Astrocyte (in vitro differentiated cells and primary cell): ENCODE data around the gene MPDU1. TPM values are rescaled to one million over a fixed set of nuclear protein-coding genes. Genes with fewer than 3 reads are reported as not detected.

Source experiments
- DNase-seq: peaks from one replicate; pipeline ENCODE4 v3.0.0-alpha.2; 2010; ENCODE audit warnings: low read depth
- FAIRE-seq: peaks from 2 replicates; lab custom pipeline; 2011; peaks lifted over from hg19 to GRCh38; lab: Jason Lieb, UNC
- H2AFZ ChIP-seq: 2 replicates; pipeline ENCODE4 v1.6.0; 2012; ENCODE audit warnings: low read depth, low read length, inconsistent platforms
- H3K27ac ChIP-seq: 2 replicates; pipeline ENCODE4 v1.5.1; 2011; ENCODE audit warnings: low read depth, low read length, inconsistent platforms
- H3K27me3 ChIP-seq: 2 replicates; pipeline ENCODE4 v1.6.0; 2011; ENCODE audit warnings: low read length, inconsistent platforms; ENCODE audit not compliant: insufficient read depth
- H3K36me3 ChIP-seq: 2 replicates; pipeline ENCODE4 v1.5.1; 2011; ENCODE audit warnings: low read length, inconsistent platforms; ENCODE audit not compliant: insufficient read depth
- H3K4me1 ChIP-seq: 2 replicates; pipeline ENCODE4 v1.5.1; 2011; ENCODE audit warnings: low read length, inconsistent platforms; ENCODE audit not compliant: insufficient read depth
- H3K4me2 ChIP-seq: 2 replicates; pipeline ENCODE4 v1.6.0; 2012; ENCODE audit warnings: low read length, inconsistent platforms
- H3K4me3 ChIP-seq: 2 replicates; pipeline ENCODE4 v1.5.1; 2011; ENCODE audit warnings: low read depth, mild to moderate bottlenecking, low read length, inconsistent platforms; ENCODE audit not compliant: insufficient read depth
- H3K79me2 ChIP-seq: 2 replicates; pipeline ENCODE4 v1.6.0; 2012; ENCODE audit warnings: mild to moderate bottlenecking, low read length, inconsistent platforms; ENCODE audit not compliant: insufficient read depth
- H3K9ac ChIP-seq: 2 replicates; pipeline ENCODE4 v1.6.0; 2012; ENCODE audit warnings: mild to moderate bottlenecking, low read length, inconsistent platforms
- H3K9me3 ChIP-seq: 2 replicates; pipeline ENCODE4 v1.5.1; 2012; ENCODE audit warnings: low read depth, mild to moderate bottlenecking, low read length, inconsistent platforms; ENCODE audit not compliant: insufficient read depth
- H4K20me1 ChIP-seq: 2 replicates; pipeline ENCODE4 v1.6.0; 2012; ENCODE audit warnings: low read length, inconsistent platforms; ENCODE audit not compliant: insufficient read depth
- H3K27ac Mint-ChIP-seq: one replicate; pipeline ENCODE4 v1.8.0; 2021; ENCODE audit warnings: mild to moderate bottlenecking, mixed read lengths; ENCODE audit not compliant: unreplicated experiment
- H3K27me3 Mint-ChIP-seq: one replicate; pipeline ENCODE4 v1.8.0; 2021; ENCODE audit warnings: low read depth, mixed read lengths; ENCODE audit not compliant: unreplicated experiment
- H3K36me3 Mint-ChIP-seq: one replicate; pipeline ENCODE4 v1.8.0; 2021; ENCODE audit warnings: low read depth, mixed read lengths; ENCODE audit not compliant: unreplicated experiment
- H3K4me1 Mint-ChIP-seq: one replicate; pipeline ENCODE4 v1.8.0; 2021; ENCODE audit warnings: low read depth, mixed read lengths; ENCODE audit not compliant: unreplicated experiment
- H3K4me3 Mint-ChIP-seq: one replicate; pipeline ENCODE4 v1.8.0; 2021; ENCODE audit warnings: mild to moderate bottlenecking, moderate library complexity, mixed read lengths; ENCODE audit not compliant: unreplicated experiment
- H3K9me3 Mint-ChIP-seq: one replicate; pipeline ENCODE4 v1.8.0; 2021; ENCODE audit warnings: mild to moderate bottlenecking, mixed read lengths; ENCODE audit not compliant: unreplicated experiment
- CTCF ChIP-seq: IDR thresholded peaks from 2 replicates; pipeline ENCODE4 v1.5.1; 2011; ENCODE audit warnings: low read depth, mild to moderate bottlenecking, inconsistent platforms, low read length, moderate library complexity; ENCODE audit not compliant: insufficient read depth
- EZH2 ChIP-seq: IDR thresholded peaks from 2 replicates; pipeline ENCODE4 v1.6.1; 2012; ENCODE audit warnings: mild to moderate bottlenecking, low read length, inconsistent platforms; ENCODE audit not compliant: insufficient read depth
- total RNA-seq: library from RNA; stranded (reverse); gene quantifications from 2 replicates; pipeline ENCODE4 v1.2.1, GENCODE V29; 2021

MPDU1 gene
- total RNA-seq, 1 donor from 2014 or later = 51.2 TPM

DNA sequence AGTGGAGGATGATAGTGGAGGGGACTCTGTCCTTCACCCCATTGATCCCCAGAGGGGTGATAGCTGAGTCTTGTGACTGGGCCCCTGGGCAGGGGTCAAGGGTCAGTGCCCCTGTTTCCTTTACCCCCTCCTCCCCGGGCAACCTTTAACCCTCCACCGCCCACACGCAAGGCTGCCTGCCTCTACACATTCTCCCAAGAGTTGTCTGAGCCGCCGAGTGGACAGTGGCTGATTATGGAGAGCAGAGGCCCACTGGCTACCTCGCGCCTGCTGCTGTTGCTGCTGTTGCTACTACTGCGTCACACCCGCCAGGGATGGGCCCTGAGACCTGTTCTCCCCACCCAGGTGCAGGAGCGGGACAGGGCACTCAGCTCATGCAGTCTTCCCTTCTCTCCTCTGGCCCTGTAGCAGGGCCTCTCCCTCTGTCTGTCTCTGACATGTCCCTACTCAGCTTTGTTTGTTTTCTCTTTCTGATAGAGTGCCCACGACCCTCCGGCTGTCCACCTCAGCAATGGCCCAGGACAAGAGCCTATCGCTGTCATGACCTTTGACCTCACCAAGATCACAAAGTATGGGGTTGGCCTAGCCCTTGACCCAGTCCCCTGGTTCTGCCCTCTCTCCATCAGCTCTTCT, 46.4 kb downstream of the MPDU1 start, which contains the start of gene SHBG:
Gene SHBG, plus strand, starts transcription at position 197 of the 633 bp plus-strand sequence. Its CDS starts 38 bp downstream, at position 235.
- Mint-ChIP-seq H3K4me1 (no peaks in the 10 kb centered on the region), H3K36me3 (peaks cover 4% of the 10 kb centered on the region), H3K27ac (no peak within 1 kb of the TSS), H3K9me3 (no peaks in the 10 kb centered on the region), H3K27me3 (peaks cover 7% of the 10 kb centered on the region), H3K4me3 (no peak within 1 kb of the TSS)
- Histone ChIP-seq H3K27ac (no peak within 1 kb of the TSS), H3K36me3 (no peaks in the 10 kb centered on the region), H2AFZ (no peak within 1 kb of the TSS), H3K4me2 (no peak within 1 kb of the TSS), H3K4me3 (no peak within 1 kb of the TSS), H3K4me1 (peaks cover 6% of the 10 kb centered on the region), H3K27me3 (no peaks in the 10 kb centered on the region), H4K20me1 (peaks cover 6% of the 10 kb centered on the region), H3K9ac (no peak within 1 kb of the TSS), H3K9me3 (no peaks in the 10 kb centered on the region), H3K79me2 (peaks cover 10% of the 10 kb centered on the region)
- FAIRE-seq (no peak), DNase-seq (no peak)
- TF ChIP-seq EZH2 (no peak), CTCF (no peak)

- peaks cover 5% of the 10 kb centered on the region for H3K79me2 ChIP-seq
- no peak overlapping the region for H3K4me3 Mint-ChIP-seq
- H3K9me3 ChIP-seq = no peaks in the 10 kb centered on the region
- no peak overlapping the region for H3K27ac Mint-ChIP-seq
- DNase-seq = no peak
- no peak for TF ChIP-seq CTCF
- no peak for TF ChIP-seq EZH2
- no peaks in the 10 kb centered on the region for H3K4me1 Mint-ChIP-seq
- H2AFZ ChIP-seq = no peak overlapping the region
- peaks cover under 1% of the 10 kb centered on the region for H4K20me1 ChIP-seq
- FAIRE-seq = no peak
- peaks cover 7% of the 10 kb centered on the region for H3K27me3 Mint-ChIP-seq
- no peaks in the 10 kb centered on the region for H3K36me3 Mint-ChIP-seq
- H3K27me3 ChIP-seq = no peaks in the 10 kb centered on the region
- H3K4me1 ChIP-seq = peaks cover 5% of the 10 kb centered on the region
- no peak overlapping the region for H3K4me2 ChIP-seq
- no peak overlapping the region for H3K27ac ChIP-seq
- no peaks in the 10 kb centered on the region for H3K36me3 ChIP-seq
- H3K4me3 ChIP-seq = no peak overlapping the region
- no peak overlapping the region for H3K9ac ChIP-seq
- no peaks in the 10 kb centered on the region for H3K9me3 Mint-ChIP-seq
These were observed 48.0 kb downstream of the MPDU1 start for GRCh38 chr17:7631398-7632380.
